Stimulated activated CD8-positive, alpha-beta memory T cell treated with anti-CD3 and anti-CD28 coated beads, Interleukin-12 subunit alpha, Interleukin-12 subunit beta, amount 100 ng/mL, for 4 hours (primary cell): ENCODE measurements around the gene CLEC11A.

Experiments used
- DNase-seq: peaks from one replicate; pipeline ENCODE4 v3.0.0-alpha.2; 2020; ENCODE audit warnings: low read depth

The CLEC11A gene

DNA sequence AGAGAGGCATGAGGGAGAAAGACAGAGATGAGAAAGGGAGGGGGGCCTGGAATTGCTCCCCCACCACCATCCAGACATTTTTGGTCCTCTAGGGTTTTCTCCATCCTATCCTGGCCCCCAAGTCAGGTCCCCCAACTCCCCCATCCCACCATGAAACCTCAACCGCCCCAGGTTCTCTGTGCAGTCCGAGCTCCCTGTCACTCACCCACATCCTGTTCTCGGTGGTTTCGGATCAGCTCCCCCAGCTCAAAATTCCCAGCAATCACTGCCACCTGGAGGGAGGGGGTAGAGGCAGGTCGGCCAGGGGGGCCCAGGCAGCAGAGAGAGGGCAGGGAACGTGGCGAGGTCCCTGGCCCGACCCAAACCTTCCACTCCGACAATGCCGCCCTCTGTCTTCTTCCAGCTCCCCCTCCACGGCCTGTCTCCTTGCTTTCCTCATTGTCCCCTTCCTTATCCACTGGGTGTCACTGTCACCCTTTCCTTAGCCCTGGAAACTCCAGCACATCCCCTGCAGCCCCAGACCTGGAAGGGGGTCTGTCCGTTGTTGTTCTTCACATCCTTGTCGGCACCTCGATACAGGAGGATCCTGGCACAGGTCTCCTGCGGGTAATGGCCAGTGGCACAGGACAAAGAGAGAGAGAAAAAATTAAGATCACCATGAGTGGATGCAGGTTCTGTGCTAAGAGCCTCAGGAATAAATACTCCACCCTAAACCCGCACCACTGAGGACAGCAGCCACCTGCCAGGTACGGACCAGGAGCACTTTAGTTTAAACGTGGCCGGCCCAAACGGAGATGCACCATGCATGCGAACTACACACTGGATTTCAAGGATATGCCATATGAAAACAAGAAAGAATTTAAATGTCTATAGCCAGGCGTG lies 19.0 kb upstream of the CLEC11A start:
- no peak for DNase-seq

DNA sequence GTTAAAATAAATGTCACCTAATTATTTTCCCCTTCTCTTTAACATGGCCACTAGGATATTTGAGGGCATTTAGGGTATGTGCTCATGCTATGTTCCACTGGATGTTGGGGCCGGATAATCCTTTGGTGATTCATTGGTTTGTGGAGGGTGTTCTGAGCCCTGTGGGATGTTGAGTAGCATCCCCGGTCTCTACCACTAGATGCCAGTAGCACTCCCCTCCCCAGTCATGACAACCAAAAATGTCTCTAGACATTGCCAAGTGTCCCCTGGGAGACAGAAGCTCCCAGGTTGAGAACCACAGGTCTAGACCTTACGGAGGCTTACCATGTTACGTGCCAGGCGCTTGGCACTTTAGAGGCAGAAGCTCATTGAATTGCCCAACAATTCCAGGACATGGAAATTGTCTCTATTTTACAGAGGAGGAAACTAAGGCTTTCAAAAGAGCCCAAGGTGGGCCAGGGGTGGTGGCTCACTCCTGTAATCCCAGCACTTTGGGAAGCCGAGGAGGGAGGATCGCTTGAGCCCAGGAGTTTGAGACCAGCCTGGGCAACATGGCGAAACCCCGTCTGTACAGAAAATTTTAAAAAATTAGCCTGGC lies 17.6 kb upstream of the CLEC11A start:
- DNase-seq = no peak

DNA sequence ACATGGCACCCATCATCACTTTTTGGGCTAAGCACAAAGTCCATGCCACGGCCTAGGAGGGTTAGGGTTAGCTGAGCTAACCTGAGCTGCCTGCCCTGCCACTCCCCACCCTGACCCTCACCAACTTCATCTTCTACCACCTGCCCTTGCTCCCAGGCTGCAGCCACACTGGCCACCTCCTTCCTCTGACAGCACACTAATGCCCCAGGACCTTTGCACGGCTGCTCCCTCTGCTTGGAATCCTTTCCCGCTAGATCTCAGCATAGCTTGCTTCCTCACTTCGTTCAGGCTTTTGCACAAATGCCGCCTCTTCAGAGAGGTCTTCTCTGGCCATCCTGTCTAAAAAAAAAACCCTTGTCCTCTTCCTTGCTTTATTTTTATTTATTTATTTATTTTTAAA lies 16.8 kb upstream of the CLEC11A start:
- no peak for DNase-seq

DNA sequence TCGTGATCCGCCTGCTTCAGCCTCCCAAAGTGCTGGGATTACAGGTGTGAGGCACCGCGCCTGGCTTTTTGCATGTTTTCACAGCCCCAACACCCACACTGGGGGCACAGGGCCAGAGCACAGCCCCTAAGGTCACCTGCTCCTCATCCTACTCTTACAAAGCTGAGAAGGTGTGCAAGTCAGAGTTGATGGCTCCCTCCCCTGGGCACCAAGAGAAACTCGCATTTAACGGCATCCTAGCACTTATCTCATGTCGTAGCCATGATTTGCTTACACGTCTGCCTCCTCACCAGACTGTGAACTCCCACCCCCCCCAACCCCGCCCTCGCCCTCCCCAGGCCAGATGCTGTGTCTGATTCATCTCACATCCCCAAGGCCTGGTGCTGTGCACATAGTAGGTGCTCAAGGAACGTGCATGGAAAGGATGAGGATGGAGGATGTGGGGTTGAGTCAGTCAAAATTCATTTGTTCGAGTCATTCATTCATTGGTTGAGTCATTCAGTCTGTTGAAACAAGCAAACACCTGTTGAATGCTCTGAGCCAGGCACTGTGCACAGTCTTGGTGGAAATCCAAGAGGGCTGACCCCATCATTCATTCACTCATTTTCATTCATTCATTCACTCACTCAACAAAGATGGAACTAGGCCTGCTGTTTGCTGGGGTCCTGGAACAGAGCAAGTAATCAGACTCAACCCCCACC lies 14.8 kb upstream of the CLEC11A start:
- no peak for DNase-seq

DNA sequence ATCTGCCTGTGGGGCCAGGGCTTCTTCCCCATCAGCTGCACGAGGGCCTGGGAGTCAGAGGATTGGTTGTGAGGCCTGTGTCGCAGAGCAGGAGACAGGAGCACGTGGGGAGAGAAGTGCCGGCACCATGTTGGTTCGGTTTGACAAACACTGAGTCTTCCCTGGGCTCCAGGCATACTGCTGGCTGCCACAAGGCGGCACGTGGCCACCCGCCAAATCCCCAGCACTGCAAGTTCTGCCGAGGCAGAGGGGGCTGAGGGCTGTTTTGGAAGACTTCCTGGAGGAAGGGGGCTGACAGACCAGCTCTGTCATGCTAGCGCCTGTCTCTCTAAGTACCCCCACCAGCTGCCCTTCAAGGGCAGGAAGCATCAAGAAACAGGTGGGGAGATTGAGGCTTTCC lies 13.1 kb upstream of the CLEC11A start:
- no peak for DNase-seq

DNA sequence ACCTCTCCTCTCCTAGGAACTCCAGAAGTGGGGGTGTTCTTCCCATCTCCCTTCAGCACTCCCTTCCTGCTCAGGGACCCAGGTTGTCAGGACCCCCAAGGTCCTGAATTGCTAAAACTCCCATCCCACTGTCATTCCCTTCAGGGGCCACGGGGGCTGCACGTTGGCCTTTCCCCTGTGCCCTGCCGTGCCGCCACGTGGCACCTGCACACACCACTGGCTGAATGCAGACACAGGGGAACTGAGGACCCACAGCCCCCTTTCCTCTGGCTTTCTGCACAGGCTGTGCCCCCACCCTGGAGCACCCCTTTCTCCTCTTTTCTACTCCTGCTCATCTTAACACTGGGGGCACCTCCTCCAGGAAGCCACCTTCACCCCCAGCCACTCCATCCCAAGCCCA lies 12.6 kb upstream of the CLEC11A start:
- no peak for DNase-seq

DNA sequence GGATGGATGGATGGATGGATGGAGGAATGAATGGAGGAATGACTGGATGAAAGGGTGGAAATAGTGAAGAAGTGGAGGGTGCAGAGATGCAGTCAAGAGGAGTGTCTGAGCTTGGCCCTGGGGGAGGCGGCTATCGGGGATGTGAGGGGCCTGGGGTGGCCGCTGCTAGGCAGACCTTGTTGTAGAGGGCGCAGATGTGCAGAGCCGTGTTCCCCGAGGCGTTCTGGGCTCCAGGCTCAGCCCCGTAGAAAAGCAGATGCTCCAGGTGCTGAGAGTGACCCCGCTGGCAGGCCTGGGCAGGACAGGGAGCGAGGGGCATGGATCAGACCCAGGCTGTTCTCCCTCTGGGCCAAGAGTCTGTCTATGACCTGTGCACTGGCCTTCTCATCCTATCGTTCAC lies 12.0 kb upstream of the CLEC11A start:
- no peak for DNase-seq

DNA sequence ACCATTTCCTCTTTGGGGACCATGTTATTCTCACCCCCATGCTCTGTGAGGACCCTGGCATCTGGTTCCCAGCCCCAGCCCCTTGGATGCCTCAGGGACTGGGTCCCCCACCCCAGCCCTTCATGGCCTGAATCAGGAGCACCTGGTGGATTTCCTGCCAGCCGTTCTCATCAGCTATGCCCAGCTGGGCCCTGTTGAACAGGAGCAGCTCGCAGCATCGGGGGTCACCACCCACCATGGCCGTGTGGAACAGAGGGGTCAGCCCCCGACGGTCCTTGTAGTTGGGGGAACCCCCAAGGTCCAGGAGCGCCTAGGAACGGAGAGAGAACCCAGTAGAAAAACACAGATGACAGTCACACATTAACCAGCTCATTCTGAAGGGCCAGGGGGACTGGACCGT lies 11.4 kb upstream of the CLEC11A start:
- DNase-seq = no peak

DNA sequence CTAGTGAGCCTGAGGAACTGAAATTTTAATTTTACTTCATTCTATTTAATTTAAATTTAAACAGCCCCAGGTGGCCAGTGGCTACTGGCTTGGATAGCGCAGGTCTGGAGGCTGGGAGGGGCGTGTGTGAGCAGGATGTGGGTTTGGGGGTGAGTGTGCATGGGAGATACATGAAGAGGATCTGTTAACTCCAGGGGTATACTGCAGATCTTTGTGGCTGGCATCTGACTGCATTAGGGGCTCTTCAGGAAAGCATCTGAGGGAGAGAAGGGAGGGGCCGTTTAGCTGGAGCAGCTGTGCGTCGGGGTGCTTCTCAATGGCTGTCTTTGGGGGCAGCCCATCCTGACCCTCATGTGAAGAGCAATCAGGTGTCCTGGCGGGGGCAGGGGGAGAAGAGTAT lies 10.3 kb upstream of the CLEC11A start:
- DNase-seq = no peak

DNA sequence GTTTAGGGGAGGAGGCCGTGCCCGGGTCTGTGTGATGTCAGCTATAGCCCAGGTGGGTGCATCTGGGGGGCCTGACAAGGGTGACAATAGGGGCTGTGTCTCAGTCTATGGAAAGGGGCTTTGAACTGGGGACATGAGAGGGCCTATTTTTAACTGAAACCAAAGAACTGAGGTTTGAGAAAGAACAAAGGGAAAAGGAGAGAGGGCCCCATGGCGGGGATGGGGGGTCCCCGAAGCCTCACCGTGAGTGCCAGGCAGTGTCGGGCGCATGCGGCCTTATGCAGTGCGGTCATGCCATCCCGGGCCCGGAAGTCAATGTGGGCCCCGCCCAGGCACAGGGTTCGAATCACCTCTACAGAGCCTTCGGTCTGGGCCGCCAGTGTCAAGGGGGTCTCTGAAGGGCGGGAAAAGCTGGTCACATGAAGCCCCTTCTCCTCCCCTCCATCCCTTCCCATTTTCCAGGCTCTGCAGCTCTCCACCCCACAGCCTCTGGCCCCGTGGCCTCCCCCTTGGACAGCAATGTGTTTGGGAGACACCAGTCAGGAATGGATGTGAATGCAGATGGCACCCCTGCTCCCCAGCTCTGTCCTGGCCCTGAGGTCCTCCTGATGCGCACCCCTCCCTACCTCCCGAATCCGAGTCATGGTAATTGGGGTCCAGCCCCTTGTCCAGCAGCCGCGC lies 9.5 kb upstream of the CLEC11A start:
- DNase-seq = no peak

DNA sequence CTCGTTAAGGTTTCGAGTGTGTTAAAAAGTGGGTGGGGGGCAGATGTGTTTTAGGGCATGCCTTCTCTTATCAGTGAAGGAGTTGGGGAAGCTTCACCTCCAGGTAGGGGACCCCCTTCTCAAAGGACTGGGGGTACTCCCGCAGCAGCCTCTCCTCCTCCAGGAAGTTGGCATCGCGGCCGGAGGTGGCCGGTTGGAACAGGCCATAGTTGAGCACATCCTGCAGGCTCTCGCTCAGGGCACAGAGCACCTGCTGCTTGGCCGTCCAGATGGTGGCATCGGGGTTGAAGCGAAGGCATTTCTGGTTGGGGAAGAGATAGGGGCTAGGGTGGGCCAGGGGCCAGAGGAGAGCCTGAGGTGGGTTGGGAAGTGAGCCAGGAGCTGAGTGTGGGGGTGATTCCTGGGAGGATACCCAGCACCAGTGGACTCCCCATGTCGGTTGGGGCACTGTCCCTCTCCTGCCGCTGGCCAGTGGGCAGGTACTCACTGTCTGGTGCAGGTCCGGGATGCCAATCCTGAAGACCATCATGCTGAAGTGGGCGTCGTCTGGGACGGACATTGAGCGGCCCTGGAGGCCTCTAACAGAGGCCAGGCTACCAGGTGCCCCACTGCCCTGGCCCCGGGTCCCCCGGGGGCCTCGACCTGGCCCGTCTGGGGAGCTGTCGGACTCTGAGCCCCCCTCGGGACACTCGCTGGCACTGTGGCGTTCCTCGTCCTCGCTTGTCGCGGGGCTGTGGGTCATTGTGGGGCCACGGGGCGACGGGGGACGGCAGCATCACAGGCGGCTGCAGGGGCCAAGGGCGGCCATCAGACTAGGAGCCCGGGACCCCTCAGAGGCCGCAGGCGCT lies 6.8 kb upstream of the CLEC11A start:
- DNase-seq = no peak

DNA sequence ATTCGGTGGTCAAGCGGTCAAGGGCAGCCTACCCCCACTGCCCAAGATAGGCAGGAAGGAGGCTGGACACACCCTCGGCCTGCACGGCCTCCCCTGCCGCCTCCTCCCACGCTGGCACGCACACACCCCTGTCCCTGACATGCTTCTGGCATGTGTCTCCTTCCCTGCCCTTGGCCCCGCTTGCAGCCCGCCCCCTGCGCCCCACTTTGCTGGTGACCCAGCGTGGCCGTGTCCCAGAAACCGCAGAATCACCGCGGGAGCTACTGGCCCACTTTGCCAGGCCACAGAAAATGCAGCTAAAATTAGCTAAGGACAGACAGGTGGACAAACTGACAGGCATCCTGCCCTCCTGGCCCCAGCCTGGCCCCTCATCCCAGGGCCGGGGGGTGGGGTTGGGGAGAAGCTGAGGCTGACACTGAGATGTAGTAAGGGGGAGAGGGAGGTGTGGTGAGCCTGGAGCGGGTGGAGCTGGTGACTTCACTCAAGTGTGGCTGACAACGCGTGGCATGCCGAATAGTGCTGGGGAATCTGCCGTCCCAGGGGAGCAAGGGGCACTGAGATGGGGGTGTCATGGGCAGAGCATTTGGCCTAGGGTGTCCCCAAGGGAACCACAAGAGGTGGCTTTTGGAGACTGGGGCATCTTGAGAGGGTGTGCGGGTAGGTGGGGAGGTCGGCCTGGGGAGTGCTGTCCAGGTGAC lies 6.0 kb upstream of the CLEC11A start:
- no peak for DNase-seq

DNA sequence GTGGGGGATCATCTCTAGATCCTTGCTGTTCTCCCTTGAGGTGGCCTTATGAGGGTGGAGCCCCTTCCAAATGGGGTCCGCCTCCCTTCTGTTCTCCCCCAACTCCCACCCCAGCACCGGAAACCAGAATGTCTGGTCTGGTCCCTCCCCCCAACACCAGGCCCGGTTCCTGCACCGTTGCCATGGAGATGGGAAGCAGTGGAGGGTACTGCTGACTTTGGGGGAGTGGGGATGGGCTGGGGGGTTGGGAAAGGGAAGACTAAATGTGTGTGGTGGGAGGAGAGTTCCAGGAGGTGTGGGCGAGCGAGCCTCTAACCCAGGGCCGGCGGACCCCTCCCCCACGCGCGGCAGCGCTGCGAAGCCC lies 5.3 kb upstream of the CLEC11A start:
- DNase-seq = no peak

DNA sequence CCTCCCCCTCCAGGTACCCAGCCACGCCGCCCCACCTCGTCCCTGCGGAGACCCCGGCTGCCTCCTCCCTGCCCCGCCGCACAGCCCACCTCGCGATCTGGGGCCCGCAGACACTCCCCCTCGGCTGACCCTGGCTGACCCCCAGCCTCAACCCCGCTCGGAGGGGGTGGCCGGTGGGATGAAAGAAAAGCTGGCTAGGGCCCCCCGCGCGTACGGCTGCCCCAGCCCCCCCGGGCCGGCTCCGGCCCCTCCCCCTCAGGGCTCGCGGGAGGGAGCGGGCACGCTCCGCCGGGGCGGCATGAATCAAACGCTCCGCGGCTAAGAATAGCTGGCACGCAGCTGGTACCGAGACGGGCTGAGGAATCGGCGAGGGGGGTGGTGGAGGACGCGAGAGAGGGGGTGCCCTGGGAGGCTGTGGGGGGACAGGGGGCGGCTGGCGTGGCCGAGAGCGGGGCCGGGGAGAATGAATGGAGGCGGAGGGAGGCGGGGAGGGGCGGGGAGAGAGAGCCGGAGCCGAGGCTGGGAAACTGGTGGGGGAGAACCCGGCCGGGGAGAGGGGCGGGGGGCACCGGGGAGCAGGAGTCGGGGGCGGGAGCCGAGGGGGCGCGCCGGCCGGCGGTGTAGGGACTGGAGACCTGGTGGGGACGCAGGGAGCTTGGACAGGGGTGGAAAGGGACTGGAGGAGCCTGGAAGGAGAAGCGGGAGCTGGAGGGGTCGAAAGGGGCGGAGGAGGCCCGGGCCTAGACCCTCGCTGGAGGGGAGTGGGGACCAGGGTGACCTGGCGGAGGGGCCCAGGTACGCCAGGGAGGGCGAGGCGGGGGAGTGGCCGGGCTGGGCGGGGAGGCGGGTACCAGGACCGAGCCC lies 4.7 kb upstream of the CLEC11A start:
- peak; percentile 28 for DNase-seq

DNA sequence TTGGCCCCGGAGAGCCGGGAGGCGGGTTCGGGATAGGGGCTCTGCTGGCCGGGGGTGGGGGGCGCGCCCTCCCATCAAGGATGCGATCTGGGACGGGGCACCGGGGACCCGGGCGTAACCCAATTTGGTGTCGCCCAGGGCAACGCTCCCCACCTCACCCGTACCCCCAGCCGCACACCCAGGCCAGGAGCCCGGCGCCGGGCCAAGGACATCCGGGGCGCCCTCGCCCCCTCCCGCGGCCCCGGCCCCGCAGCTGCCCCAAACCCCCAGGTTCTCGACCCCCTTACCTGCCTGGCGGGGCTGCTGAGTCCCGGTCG lies 4.1 kb upstream of the CLEC11A start:
- DNase-seq = no peak

DNA sequence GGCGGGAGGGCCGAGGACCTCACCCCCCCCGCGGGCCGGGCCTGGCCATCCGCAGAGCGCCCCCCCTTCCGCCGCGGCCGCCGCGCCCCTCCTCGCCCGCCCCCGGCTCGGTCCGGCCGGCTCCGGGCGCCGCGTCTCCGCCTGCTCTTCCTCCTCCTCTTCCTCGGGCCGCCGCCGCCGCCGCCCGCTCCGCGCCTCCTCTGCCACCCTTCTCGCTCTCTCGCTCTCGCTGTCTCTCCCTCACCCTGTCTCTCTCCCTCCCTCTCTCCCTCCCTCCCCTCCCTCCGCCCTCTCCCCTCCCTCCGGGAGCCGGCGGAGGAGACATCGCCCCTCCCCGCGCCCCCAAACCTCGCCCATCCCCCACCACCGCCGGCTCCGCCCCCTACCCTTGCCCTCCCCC lies 3.6 kb upstream of the CLEC11A start, which contains the start of gene SHANK1:
SHANK1 (minus strand) TSS at position 237 of the 400 bp plus-strand sequence. CDS start 2,883 bp downstream, outside the sequence.
- DNase-seq = no peak

DNA sequence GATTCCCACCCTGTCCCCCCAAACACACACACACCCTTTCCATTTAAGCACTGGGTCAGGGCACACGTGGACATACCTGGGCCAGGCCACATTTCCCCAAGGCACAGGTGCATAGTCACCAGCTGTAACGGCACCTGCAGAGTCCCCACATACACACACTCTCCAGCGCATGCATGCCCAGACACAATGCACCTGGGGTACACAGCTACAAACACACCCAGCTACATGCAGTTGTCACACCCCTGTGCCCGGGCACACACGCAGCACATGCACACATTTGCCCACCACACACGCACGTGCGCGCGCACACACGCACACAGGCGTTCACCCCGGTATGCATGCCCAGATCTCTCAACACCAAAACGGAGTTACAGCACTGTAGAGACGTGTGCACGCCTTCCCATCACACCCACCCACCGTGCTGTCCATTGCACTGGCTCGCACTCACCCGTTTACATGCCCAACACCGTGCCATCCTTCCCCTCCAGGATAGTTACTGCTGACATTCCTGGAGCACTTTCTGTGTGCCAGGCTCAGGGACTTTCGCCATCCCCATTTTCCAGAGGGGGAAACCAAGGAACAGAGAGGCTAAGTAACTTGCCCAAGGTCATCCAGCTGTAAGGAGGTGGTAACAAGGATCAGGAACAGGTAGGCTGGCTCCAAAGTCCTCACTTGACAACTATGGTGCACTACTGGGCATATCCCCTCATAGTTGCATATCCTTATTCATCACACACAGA lies 2.8 kb upstream of the CLEC11A start:
- no peak for DNase-seq

DNA sequence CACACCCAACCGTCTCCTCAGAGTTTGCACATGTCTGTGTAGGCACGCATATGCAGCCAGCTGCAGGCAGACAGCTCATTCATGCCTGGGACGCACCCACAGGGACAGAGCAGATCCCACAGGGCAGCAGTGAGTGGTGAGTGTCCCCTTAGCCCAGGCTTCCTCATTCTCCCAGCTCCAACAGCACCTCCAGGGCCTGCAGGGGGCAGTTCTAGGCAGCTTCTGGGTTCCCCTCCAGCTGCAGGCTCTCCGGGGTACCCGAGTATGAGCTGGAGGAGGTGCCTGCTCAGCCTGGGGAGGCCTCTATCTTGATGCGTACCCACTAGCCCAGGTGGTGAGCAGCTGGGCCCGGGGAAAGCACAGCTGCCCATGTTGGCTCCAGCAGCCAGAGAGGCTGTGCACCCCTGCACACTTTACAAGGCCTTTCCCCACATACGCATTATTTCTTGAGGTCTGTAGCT lies 2.2 kb upstream of the CLEC11A start:
- no peak for DNase-seq

DNA sequence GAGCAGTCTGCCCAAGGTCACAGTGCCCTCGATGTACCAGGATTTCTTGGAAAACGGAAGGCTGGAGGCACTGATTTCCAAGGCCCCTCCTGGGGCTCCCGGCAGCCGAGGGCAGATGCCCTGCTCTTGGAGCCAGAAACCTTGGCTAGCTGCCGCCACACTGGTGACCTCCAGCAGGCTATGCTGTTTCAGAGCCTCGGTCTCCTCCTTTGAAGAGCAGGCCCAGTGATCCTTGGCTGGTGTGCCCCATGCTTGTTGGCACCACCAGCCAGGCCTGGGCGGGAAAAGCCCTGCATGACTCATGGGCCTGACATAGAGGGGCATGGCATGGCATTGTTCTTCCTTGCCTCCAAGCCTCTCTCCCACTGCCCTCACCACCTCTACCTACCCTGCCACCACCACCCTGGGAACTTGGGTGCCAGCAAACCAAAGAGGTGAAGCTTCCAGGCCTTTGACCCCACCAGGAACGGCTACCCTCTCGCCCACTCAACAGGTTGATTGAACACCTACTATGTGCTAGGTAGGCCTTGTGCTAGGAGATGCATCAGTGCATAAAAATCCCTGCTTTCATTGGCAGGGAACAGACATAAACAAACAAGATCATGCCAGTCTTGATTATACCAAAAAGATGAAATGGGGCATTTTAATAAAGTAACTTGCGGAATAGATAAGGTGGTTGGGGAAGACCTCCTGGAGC lies 1.6 kb upstream of the CLEC11A start:
- DNase-seq = no peak
